Non-pigmented ciliary epithelial cell (primary cell): ENCODE data around the gene ZCCHC7.
A peak's percentile ranks its signal among the peaks of the same experiment; 100 is the strongest.
"Not testable (repeated sequence)": the region's sequence is repeated elsewhere in the genome, so short reads cannot be mapped to it uniquely, and the experiment has no call there.

Experiments
- DNase-seq: peaks from one replicate; pipeline ENCODE4 v3.0.0-alpha.2; 2010; ENCODE audit warnings: low read depth

Gene ZCCHC7

GRCh38 chr9:37174247-37174646, 53.9 kb downstream of the ZCCHC7 start:
- no peak for DNase-seq

- no peak for DNase-seq
Measured at GRCh38 chr9:37178742-37179141, 58.4 kb downstream of the ZCCHC7 start.

- DNase-seq, result no peak
Measured at GRCh38 chr9:37179576-37179975, 59.2 kb downstream of the ZCCHC7 start.

DNA sequence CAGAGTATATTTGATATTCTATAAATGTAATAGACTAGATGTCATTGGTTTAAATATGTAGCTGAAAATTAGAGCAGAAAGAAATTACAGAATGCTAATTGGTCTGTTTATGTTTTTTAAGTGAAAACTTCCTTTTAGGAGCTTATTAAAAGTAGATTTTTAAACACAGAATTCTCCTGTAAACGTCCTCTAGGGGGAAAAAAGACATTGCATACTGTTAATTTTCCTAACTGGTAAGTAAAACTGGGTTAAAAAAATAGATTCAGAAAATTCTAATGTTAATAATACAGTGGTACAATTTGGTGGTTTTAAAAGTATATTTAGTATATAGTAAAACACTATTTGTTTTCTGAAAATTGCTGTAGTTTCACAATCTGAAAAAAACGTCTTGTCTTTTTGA, 59.8 kb downstream of the ZCCHC7 start:
- no peak for DNase-seq

GRCh38 chr9:37182718-37183117, 62.3 kb downstream of the ZCCHC7 start:
- no peak for DNase-seq

DNA sequence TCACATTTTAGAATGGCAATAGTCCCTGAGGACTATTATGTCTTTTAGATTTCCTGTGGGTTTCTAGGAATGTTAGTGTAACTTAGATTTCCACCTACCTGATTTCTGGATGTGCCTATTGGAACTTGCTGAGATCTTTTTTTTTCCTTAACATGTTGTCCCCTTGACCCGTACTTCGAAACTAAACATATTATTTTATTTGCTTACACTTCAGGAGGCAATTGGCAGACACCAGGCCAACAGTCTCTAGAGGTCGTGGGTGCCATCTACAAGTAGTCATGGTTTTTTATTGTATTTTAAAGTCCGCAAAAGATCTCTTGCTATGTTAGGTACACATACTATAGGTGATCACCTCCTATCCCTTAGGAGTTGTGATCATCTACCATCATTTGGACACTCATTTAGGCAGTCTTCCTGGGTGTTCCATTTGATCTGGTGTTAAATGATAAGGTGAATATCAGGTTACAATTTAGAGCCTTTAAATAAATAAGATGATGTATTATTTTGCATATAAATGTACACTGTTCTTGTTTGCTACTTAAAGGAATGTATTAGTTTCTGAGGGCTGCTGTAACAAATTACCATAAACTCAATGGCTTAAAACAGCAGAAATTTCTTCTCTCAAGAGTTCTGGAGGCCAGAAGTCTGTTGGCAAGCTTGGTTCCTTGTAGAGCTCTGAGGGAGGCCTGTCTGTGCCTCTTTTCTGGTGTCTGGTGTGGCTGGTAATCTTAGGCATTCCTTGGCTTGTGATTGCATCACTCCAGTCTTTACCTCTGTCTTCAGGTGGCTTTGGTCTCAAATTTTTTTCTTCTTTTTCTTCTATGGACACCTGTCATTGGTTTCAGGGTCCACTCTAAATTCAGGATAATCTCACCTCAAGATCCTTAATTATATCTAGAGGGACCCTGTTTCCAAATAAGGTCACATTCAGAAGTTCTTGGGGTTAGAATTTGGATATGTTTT, 64.8 kb downstream of the ZCCHC7 start:
- DNase-seq, result no peak

- DNase-seq, result no peak
Measured at GRCh38 chr9:37187292-37187691, 66.9 kb downstream of the ZCCHC7 start.

- peak; percentile 14 for DNase-seq
Measured at GRCh38 chr9:37187713-37188439, 67.5 kb downstream of the ZCCHC7 start.

DNA sequence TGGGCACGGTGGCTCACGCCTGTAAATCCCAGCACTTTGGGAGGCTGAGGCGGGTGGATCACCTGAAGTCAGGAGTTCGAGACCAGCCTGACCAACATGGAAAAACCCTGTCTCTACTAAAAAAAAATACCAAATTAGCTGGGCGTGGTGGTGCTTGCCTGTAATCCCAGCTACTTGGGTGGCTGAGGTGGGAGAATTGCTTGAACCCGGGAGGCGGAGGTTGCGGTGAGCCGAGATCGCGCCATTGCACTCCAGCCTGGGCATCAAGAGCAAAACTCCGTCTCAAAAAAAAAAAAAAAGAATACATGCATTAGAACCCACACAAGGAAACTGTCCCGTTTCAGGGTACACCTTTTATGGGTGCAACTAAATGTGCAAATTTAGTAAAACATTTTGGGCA, 70.4 kb downstream of the ZCCHC7 start:
- DNase-seq, result not testable (repeated sequence)

- no peak for DNase-seq
Measured at GRCh38 chr9:37191403-37192089, 71.2 kb downstream of the ZCCHC7 start.

- DNase-seq, result no peak
Measured at GRCh38 chr9:37192803-37193202, 72.4 kb downstream of the ZCCHC7 start.

DNA sequence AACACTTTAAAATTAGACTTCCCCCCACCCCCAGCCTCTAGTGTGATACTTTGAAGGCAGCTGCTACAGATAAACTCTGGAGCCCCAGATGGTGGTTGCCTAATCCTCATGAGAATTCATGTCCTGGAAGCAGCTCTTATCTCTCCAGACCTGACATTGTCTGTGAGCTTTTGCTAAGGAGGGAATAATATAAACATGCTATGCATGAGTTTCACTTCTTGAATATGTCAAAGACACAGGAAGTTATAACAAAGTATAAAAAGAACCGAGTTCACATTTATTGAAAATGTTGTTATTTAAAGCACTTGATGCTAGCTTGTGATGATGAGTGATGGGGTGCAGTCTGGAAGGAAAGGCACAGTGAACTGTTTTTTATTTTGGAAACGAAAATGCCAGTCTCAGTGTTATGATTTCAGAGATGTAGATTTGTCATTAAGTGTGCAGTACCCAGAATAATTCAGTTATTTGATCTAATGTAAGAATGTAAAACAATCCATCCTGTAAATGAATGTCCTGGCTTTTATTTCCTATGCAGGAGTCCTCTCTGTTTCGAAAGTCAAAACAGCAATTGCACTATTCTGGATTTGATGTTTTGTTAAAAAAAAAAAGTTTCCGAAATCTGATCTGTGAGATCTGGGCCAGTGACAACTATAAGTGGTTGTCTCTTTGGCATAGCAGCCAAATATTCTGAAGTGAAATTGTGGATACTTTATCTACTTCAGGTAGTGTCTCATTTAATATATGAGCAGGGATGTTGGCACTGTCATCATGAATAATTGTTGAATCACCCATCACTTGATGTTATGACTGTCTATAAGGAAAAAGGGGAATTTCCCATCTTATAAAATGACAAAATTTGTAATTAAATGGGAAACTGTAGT, 77.0 kb downstream of the ZCCHC7 start:
- DNase-seq, result no peak

GRCh38 chr9:37198039-37198729, 77.8 kb downstream of the ZCCHC7 start:
- DNase-seq, result no peak

GRCh38 chr9:37198831-37199230, 78.5 kb downstream of the ZCCHC7 start:
- no peak for DNase-seq

GRCh38 chr9:37200433-37201005, 80.1 kb downstream of the ZCCHC7 start:
- peak; percentile 26 for DNase-seq

DNA sequence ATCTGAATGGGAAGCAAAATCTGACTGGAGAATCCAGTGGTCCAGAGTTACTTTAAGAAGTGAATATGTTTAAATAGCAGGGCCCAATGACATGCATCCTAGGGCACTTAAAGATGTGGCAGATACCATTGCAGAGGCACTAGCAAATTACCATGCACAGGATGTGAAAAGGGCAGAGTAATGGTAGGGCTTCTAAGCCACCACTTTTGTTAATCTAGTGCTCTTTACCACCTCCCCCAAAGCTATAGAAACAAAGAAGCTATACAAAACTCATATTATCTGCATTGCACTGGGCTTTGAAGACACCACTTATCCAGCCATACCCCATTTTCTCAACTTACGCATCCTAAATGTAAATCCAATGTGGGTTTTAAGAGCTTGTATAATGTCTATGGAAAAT, 81.2 kb downstream of the ZCCHC7 start:
- DNase-seq, result no peak

- DNase-seq, result no peak
Measured at GRCh38 chr9:37202091-37202490, 81.7 kb downstream of the ZCCHC7 start.

DNA sequence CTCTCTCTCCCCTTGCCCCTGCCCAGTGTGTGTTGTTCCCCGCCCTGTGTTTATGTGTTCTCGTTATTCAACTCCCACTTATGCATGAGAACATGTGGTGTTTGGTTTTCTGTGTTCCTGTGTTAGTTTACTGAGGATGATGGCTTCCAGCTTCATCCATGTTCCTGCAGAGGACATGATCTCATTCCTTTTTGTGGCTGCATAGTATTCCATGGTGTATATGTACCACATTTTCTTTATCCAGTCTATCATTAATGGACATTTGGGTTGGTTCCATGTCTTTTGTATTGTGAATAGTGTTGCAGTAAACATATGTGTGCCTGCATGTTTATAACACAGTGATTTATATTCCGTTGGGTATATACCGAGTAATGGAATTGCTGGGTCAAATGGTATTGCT, 83.1 kb downstream of the ZCCHC7 start:
- DNase-seq, result not testable (repeated sequence)

GRCh38 chr9:37206121-37206620, 85.8 kb downstream of the ZCCHC7 start:
- DNase-seq, result no peak
